Central memory CD4-positive, alpha-beta T cell (primary cell): Measurements from ENCODE around the gene USP32.
"Not testable (repeated sequence)": the region's sequence is repeated elsewhere in the genome, so short reads cannot be mapped to it uniquely, and the experiment has no call there.

Experiments
- DNase-seq: peaks from one replicate; pipeline ENCODE4 v3.0.0; 2022

Gene USP32

GRCh38 chr17:60406887-60407286, 15.0 kb upstream of the USP32 start:
- no peak for DNase-seq

GRCh38 chr17:60403962-60404361, 12.0 kb upstream of the USP32 start:
- DNase-seq: no peak

GRCh38 chr17:60403523-60403810, 11.5 kb upstream of the USP32 start:
- no peak for DNase-seq

- DNase-seq: no peak
Observed at GRCh38 chr17:60401819-60402218, 9.9 kb upstream of the USP32 start.

GRCh38 chr17:60398227-60398959, 6.5 kb upstream of the USP32 start:
- DNase-seq: no peak

- DNase-seq: no peak
Observed at GRCh38 chr17:60396412-60396811, 4.5 kb upstream of the USP32 start.

- no peak for DNase-seq
Observed at GRCh38 chr17:60395508-60396065, 3.7 kb upstream of the USP32 start.

- DNase-seq: no peak
Observed at GRCh38 chr17:60393840-60394723, 2.1 kb upstream of the USP32 start.

GRCh38 chr17:60392845-60393702, 1.1 kb upstream of the USP32 start:
- peak; percentile 22 for DNase-seq

- no peak for DNase-seq
Observed at GRCh38 chr17:60391471-60392041, 377 bp downstream of the USP32 start.

- peak; percentile 12 for DNase-seq
Observed at GRCh38 chr17:60390925-60391470, 935 bp downstream of the USP32 start.

GRCh38 chr17:60390186-60390585, 1.7 kb downstream of the USP32 start:
- no peak for DNase-seq

GRCh38 chr17:60388742-60389141, 3.2 kb downstream of the USP32 start:
- no peak for DNase-seq

GRCh38 chr17:60387666-60388065, 4.3 kb downstream of the USP32 start:
- DNase-seq: no peak

GRCh38 chr17:60386147-60387058, 5.5 kb downstream of the USP32 start:
- no peak for DNase-seq

- not testable (repeated sequence) for DNase-seq
Observed at GRCh38 chr17:60384921-60385320, 7.0 kb downstream of the USP32 start.

- DNase-seq: no peak
Observed at GRCh38 chr17:60383379-60383778, 8.6 kb downstream of the USP32 start.

- DNase-seq: no peak
Observed at GRCh38 chr17:60381958-60382357, 10.0 kb downstream of the USP32 start.

GRCh38 chr17:60379461-60379860, 12.5 kb downstream of the USP32 start:
- DNase-seq: not testable (repeated sequence)

- not testable (repeated sequence) for DNase-seq
Observed at GRCh38 chr17:60378187-60378586, 13.7 kb downstream of the USP32 start.
